Left renal pelvis (tissue), 4 donors: ENCODE measurements around the gene TTLL12. TPM values are rescaled to one million over a fixed set of nuclear protein-coding genes. Genes with fewer than 3 reads are reported as not detected.

Source experiments
- DNase-seq, 4 donors: peaks; one replicate each; pipeline ENCODE4 v3.0.0-alpha.2; 2013; ENCODE audit warnings: low read depth in 4 of 4, low spot score in 3 of 4
- polyA plus RNA-seq, 4 donors: library from polyadenylated mRNA; unstranded; fragments of 120-200 nt; gene quantifications; one replicate each; pipeline ENCODE4 v1.2.1, GENCODE V29; 2013; ENCODE audit not compliant: insufficient read length in 4 of 4

TTLL12 gene
- polyA plus RNA-seq, 4 donors: 21.0 to 31.3 (median 24.6) TPM

DNA sequence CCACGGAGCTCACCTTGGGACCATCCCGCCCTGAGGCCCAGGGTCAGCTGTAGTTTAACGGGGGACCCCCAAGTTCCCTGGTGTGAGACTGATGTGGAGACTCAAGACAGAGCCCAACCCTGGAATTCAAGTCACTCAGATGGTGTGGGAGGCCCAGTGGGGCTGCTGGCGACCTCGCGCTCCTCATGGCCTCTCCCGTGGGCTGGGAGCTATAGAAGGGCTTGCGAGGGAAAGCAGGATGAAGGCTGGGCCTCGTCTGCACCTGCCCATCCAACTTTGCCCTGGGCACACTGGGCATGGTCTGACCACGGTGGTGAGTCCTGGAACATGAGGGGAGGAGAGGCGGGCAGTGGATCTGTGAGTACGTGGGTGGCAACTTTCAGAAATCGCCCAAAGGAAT lies 13.6 kb upstream of the TTLL12 start:
- DNase-seq: no peak

- DNase-seq: no peak
These were observed 13.1 kb upstream of the TTLL12 start for GRCh38 chr22:43200031-43200430.

GRCh38 chr22:43199541-43199940 lies 12.6 kb upstream of the TTLL12 start:
- no peak for DNase-seq

DNA sequence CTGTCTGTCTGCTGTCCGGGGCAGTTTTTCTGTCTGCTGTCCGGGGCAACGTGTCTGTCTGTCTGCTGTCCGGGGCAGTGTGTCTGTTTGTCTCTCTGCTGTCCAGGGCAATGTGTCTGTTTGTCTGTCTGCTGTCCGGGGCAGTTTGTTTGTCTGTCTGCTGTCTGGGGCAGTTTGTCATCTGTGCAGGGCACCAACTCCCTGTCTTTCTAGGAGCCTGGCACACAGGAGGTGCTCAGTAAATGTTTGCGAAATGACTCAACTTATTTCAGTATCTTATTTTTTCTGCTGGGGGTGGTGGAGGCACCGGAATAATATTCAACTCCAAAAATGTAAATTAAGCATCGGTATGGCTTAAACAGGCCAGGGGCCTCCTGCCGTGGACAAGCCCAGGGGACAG lies 12.0 kb upstream of the TTLL12 start:
- DNase-seq: no peak

GRCh38 chr22:43198126-43198525 lies 11.2 kb upstream of the TTLL12 start:
- DNase-seq: no peak

DNA sequence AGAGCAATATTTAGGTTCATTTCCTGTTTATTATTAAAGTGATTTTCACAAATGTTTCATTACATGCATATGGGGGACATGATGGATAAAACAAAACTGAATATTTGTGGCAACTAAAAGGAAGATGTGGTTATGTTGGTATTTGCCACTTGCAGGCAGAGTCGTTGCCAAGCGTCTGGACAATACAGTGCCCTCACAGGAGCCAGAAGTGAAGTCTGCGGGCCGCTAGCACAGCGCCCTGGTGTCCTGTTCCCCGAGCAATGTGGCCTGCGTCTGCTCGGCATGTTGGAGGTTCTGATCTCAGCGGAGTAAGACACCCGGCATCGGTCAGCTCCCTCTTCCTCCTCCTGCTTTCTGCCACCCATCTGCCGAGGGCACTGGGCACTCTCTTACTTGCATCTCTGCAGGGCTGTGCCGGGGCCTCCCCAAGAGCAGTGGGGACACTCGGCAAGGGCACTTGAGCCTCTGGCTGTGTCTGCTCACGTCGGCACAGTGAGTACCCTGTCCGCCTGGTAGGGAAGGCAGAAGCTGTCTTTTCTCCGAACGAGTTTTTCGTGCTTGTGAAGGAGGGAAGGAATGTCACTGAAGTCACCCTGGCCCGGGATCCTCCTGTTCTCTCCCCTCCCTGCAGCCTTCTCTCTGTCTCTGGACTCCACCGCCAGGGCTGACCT lies 10.5 kb upstream of the TTLL12 start:
- no peak for DNase-seq

GRCh38 chr22:43191831-43192230 lies 4.9 kb upstream of the TTLL12 start:
- no peak for DNase-seq

- DNase-seq: no peak
These were observed 2.1 kb upstream of the TTLL12 start for GRCh38 chr22:43188829-43189545.

- DNase-seq: peak; percentile 89 to 96 (median 92)
These were observed 501 bp upstream of the TTLL12 start for GRCh38 chr22:43187171-43188099.

DNA sequence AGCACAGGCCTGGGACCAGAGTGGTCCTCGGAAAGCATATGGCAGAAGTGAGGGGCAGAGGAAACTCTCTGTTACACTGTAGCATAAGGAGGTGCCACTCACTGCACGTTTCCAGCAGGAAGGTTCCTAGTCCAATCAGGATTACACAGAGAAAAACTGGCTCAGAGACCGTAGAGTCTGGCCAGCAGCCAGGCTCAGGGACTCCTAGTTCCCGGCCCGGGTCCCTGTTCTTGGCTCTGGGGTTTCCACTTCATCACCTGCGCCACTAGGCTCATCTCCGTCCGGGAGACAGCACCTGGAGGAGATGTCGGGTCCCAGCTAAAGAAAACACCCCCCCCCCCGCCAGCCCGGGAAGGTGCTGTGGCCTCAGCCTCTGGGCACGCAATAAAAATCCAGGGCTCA lies 1.1 kb downstream of the TTLL12 start:
- DNase-seq: no peak

GRCh38 chr22:43183496-43184277 lies 3.2 kb downstream of the TTLL12 start:
- DNase-seq: no peak

DNA sequence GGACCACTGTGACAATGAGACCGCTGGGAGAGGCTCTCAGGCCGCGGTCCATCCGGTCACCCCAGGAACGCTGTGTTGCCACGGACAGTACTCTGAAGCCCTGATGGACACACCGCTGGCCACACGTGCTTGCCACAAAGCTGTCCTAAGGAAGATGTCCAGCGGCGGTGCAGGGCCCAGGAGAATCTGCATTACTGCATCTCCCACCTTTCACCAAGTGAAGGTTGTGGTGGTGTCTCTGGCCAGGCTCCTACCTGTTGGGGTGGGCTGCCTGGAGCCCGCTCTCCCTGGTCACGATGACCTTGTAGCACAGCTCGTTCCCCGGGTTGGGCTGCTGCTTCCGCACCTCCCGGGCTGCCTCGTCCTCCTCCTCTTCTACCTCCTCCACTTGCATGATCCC lies 4.2 kb downstream of the TTLL12 start:
- DNase-seq: no peak

GRCh38 chr22:43182118-43182517 lies 4.8 kb downstream of the TTLL12 start:
- DNase-seq: no peak

GRCh38 chr22:43181321-43182076 lies 5.4 kb downstream of the TTLL12 start:
- DNase-seq: no peak

DNA sequence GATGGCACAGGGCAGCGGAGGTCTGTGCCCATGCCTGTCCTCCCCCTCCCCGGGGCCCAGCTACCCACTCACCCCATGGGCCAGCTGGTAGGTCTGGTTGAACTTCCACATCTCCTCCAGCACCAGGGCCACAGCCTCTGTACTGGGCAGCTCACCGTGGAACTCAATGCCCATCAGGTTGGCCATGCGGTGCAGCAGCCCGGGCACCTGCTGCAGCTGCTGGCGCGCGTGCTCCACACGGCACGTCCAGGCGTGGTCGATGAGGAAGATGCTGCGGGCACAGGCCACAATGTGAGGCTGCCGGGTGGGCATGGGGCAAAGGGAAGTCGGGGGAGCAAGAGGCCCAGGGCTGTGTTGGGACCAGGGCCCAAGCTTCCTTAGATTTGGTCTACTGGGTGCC lies 6.3 kb downstream of the TTLL12 start:
- no peak for DNase-seq

GRCh38 chr22:43179911-43180195 lies 7.1 kb downstream of the TTLL12 start:
- DNase-seq: no peak

DNA sequence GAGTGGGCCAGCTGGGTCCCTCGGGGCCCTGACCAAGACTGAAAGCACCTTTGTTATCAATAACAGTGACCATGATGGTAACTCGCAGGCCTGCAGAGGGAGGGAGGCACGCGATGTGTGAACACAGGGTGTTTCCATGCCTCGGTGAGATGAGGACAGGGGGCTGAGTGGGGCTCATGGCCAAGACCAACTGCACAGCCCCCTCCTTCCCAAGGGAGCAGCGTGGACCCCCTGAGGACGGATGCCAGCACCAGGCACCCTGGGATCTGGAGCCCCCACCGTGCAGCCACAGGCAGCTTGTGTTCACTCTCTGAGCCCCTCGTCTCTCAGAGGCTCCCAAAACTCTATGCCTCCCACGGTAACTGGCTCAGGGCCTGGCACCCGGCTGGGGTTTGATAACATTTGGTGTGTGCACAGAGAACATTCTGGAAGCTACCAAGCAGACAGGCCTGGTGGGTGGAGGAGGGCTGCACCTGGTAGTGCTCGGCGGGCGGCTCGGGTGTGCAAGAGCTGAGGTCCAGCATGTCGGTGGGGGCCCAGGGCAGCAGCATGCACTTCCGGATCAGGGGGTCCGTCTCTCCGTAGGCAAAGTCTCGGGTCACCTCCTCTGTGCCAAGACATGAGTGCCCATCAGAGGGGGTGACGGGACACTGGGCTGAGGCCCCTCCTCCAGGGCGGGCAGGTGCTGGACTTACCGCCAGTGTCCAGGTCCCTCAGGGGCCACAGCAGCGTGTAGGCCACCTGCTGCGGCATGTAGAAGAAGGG lies 7.6 kb downstream of the TTLL12 start:
- DNase-seq: no peak

DNA sequence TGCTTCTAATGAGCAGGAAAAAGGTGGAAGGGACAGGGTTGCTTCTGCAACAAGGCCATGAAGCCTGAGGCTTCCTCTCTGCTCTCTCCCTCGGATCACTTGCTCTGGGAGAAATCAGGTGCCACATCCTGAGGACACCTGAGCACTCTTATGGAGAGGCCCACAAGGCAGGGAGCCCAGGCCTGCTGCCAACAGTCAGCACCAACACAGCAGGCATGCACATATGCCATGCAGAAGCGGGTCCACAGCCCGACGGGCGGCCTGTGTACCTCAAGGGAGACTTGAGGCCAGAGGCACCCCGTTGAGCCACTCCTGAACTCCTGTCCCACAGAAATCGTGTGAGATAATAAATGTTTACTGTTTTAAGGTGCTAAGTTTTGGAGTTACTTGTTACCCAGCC lies 9.5 kb downstream of the TTLL12 start:
- no peak for DNase-seq

GRCh38 chr22:43176090-43176489 lies 10.8 kb downstream of the TTLL12 start:
- DNase-seq: no peak
